ENCODE data around the gene TRAP1.
"Not testable (repeated sequence)": the region's sequence is repeated elsewhere in the genome, so short reads cannot be mapped to it uniquely, and the experiment has no call there.

Gene TRAP1

DNA sequence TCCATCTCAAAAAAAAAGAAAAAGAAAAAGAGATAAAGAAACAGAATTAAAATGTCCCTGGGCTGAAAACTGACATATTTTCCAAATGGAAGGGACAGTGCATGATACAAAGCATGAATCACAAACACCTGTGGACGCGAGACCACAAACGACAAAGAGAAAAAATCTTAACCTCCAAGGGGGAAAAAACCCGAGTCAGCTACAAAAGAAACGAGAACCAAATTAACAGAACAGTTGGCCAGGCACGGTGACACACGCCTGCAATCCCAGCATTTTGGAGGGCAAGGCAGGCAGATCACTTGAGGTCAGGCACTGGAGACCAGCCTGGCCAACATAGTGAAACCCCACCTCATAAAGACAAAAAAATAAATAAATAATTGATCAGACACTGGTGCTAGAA lies 1.9 kb downstream of the TRAP1 start:
- H3K4ac ChIP-seq (ENCODE audit: low read depth, low read length) = no peak overlapping the region
- no peaks in the 10 kb centered on the region for H3K27me3 ChIP-seq (ENCODE audit: insufficient read depth, low read length, poor library complexity)
- no peak overlapping the region for H3K9ac ChIP-seq (ENCODE audit: low read length)
- no peak overlapping the region for H4K8ac ChIP-seq (ENCODE audit: low read depth, low read length)
- H3K18ac ChIP-seq (ENCODE audit: low read length) = no peak overlapping the region
- H3K23ac ChIP-seq (ENCODE audit: low read length) = no peak overlapping the region
- H3K79me2 ChIP-seq (ENCODE audit: control insufficient read depth, insufficient read depth, low read length) = peaks cover 43% of the 10 kb centered on the region
- no peaks in the 10 kb centered on the region for H3K36me3 ChIP-seq (ENCODE audit: control insufficient read depth, insufficient read depth, low read length)
- H2BK5ac ChIP-seq (ENCODE audit: low read length) = no peak overlapping the region
- no CpG with 5 or more reads among the region's 7 CpGs for WGBS (ENCODE audit: extremely low coverage, insufficient coverage, low lambda C conversion rate)
- H3K4me2 ChIP-seq (ENCODE audit: low read length) = no peak overlapping the region
- no peak overlapping the region for H3K4me3 ChIP-seq (ENCODE audit: low read length)
- no peak overlapping the region for H2BK15ac ChIP-seq (replicated peaks; ENCODE audit: low read depth)
- no peak overlapping the region for H2AK5ac ChIP-seq (ENCODE audit: low read length)
- no peak overlapping the region for H3K27ac ChIP-seq (ENCODE audit: low read depth, low read length)
- no peaks in the 10 kb centered on the region for H3K4me1 ChIP-seq (ENCODE audit: control insufficient read depth, low read depth, low read length)
- no peak overlapping the region for H2BK120ac ChIP-seq (ENCODE audit: low read depth, low read length)
- H3K56ac ChIP-seq (ENCODE audit: low read length) = no peak overlapping the region
- no peak overlapping the region for H4K5ac ChIP-seq (ENCODE audit: low read length)
- no peak for DNase-seq
- H3K79me1 ChIP-seq (ENCODE audit: low read length) = peaks cover 6% of the 10 kb centered on the region

GRCh38 chr16:3714378-3714777 lies 2.9 kb downstream of the TRAP1 start:
- not testable (repeated sequence) for H3K23ac ChIP-seq (ENCODE audit: low read length); H2AK5ac ChIP-seq (ENCODE audit: low read length); H4K8ac ChIP-seq (ENCODE audit: low read depth, low read length); H2BK5ac ChIP-seq (ENCODE audit: low read length); H3K27ac ChIP-seq (ENCODE audit: low read depth, low read length); H3K56ac ChIP-seq (ENCODE audit: low read length); H2BK15ac ChIP-seq (replicated peaks; ENCODE audit: low read depth); H4K5ac ChIP-seq (ENCODE audit: low read length); H3K4me3 ChIP-seq (ENCODE audit: low read length); H2BK120ac ChIP-seq (ENCODE audit: low read depth, low read length); H3K4ac ChIP-seq (ENCODE audit: low read depth, low read length); H3K18ac ChIP-seq (ENCODE audit: low read length); H3K4me1 ChIP-seq (ENCODE audit: control insufficient read depth, low read depth, low read length); DNase-seq; H3K36me3 ChIP-seq (ENCODE audit: control insufficient read depth, insufficient read depth, low read length); H3K9ac ChIP-seq (ENCODE audit: low read length); H3K4me2 ChIP-seq (ENCODE audit: low read length); H3K27me3 ChIP-seq (ENCODE audit: insufficient read depth, low read length, poor library complexity); H3K79me1 ChIP-seq (ENCODE audit: low read length)
- H3K79me2 ChIP-seq (ENCODE audit: control insufficient read depth, insufficient read depth, low read length) = peaks cover 47% of the 10 kb centered on the region
- no CpG with 5 or more reads among the region's 10 CpGs for WGBS (ENCODE audit: extremely low coverage, insufficient coverage, low lambda C conversion rate)

DNA sequence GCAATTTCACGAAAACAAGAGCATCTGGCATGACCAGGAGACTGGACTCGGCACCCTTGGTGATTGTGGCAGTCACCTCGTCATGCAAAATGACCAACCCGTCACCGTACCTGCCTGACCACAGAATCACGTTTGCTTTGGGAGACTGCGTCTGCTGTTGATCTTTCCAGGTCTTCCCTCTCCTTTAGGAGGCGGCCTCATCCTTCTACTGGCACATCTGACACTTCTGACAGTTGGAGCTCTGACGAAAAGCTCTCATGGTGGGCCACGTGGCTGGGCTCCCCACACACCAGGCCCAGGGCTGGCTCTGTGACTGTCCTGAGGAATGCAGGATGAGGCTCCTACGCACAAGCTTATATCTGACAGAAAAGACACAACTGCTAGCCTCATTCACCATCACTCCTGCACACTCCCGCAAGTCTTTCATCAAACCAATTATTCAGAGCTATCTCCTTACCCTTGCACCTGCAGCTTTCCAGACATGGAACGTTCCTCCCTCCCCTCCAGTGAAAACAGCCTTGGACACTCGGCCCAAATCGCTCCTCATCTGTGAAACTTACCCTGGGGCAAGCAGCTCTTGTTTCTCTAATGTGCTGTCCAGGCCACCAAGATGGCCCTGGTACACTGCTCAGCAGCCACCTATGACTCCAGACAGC lies 3.6 kb downstream of the TRAP1 start:
- H3K4ac ChIP-seq (ENCODE audit: low read depth, low read length) = no peak overlapping the region
- no peak overlapping the region for H3K56ac ChIP-seq (ENCODE audit: low read length)
- H3K18ac ChIP-seq (ENCODE audit: low read length) = no peak overlapping the region
- H4K8ac ChIP-seq (ENCODE audit: low read depth, low read length) = no peak overlapping the region
- H3K9ac ChIP-seq (ENCODE audit: low read length) = no peak overlapping the region
- no peak for DNase-seq
- no peaks in the 10 kb centered on the region for H3K27me3 ChIP-seq (ENCODE audit: insufficient read depth, low read length, poor library complexity)
- no peak overlapping the region for H2BK5ac ChIP-seq (ENCODE audit: low read length)
- H2AK5ac ChIP-seq (ENCODE audit: low read length) = no peak overlapping the region
- H3K27ac ChIP-seq (ENCODE audit: low read depth, low read length) = no peak overlapping the region
- peaks cover 6% of the 10 kb centered on the region for H3K79me1 ChIP-seq (ENCODE audit: low read length)
- WGBS (ENCODE audit: extremely low coverage, insufficient coverage, low lambda C conversion rate) = no CpG with 5 or more reads among the region's 15 CpGs
- peaks cover 50% of the 10 kb centered on the region for H3K79me2 ChIP-seq (ENCODE audit: control insufficient read depth, insufficient read depth, low read length)
- no peaks in the 10 kb centered on the region for H3K4me1 ChIP-seq (ENCODE audit: control insufficient read depth, low read depth, low read length)
- H3K36me3 ChIP-seq (ENCODE audit: control insufficient read depth, insufficient read depth, low read length) = peaks cover 3% of the 10 kb centered on the region
- no peak overlapping the region for H2BK15ac ChIP-seq (replicated peaks; ENCODE audit: low read depth)
- no peak overlapping the region for H3K23ac ChIP-seq (ENCODE audit: low read length)
- no peak overlapping the region for H3K4me3 ChIP-seq (ENCODE audit: low read length)
- no peak overlapping the region for H3K4me2 ChIP-seq (ENCODE audit: low read length)
- no peak overlapping the region for H4K5ac ChIP-seq (ENCODE audit: low read length)
- H2BK120ac ChIP-seq (ENCODE audit: low read depth, low read length) = no peak overlapping the region

GRCh38 chr16:3712861-3713372 lies 4.4 kb downstream of the TRAP1 start:
- Histone ChIP-seq H4K5ac (ENCODE audit: low read length) (no peak overlapping the region), H3K18ac (ENCODE audit: low read length) (no peak overlapping the region), H3K4me1 (ENCODE audit: control insufficient read depth, low read depth, low read length) (no peaks in the 10 kb centered on the region), H3K4ac (ENCODE audit: low read depth, low read length) (no peak overlapping the region), H2BK5ac (ENCODE audit: low read length) (no peak overlapping the region), H3K9ac (ENCODE audit: low read length) (no peak overlapping the region), H3K27me3 (ENCODE audit: insufficient read depth, low read length, poor library complexity) (no peaks in the 10 kb centered on the region), H3K56ac (ENCODE audit: low read length) (peak overlapping the region; percentile 73), H4K8ac (ENCODE audit: low read depth, low read length) (no peak overlapping the region), H3K4me2 (ENCODE audit: low read length) (no peak overlapping the region), H3K79me2 (ENCODE audit: control insufficient read depth, insufficient read depth, low read length) (peaks cover 50% of the 10 kb centered on the region), H3K79me1 (ENCODE audit: low read length) (peaks cover 6% of the 10 kb centered on the region), H3K36me3 (ENCODE audit: control insufficient read depth, insufficient read depth, low read length) (peaks cover 3% of the 10 kb centered on the region), H3K27ac (ENCODE audit: low read depth, low read length) (no peak overlapping the region), H2AK5ac (ENCODE audit: low read length) (no peak overlapping the region), H2BK120ac (ENCODE audit: low read depth, low read length) (no peak overlapping the region), H3K23ac (ENCODE audit: low read length) (peak overlapping the region; percentile 45), H3K4me3 (ENCODE audit: low read length) (no peak overlapping the region), H2BK15ac (replicated peaks; ENCODE audit: low read depth) (no peak overlapping the region)
- DNase-seq = peak; percentile 36
- no CpG with 5 or more reads among the region's 16 CpGs for WGBS (ENCODE audit: extremely low coverage, insufficient coverage, low lambda C conversion rate)

DNA sequence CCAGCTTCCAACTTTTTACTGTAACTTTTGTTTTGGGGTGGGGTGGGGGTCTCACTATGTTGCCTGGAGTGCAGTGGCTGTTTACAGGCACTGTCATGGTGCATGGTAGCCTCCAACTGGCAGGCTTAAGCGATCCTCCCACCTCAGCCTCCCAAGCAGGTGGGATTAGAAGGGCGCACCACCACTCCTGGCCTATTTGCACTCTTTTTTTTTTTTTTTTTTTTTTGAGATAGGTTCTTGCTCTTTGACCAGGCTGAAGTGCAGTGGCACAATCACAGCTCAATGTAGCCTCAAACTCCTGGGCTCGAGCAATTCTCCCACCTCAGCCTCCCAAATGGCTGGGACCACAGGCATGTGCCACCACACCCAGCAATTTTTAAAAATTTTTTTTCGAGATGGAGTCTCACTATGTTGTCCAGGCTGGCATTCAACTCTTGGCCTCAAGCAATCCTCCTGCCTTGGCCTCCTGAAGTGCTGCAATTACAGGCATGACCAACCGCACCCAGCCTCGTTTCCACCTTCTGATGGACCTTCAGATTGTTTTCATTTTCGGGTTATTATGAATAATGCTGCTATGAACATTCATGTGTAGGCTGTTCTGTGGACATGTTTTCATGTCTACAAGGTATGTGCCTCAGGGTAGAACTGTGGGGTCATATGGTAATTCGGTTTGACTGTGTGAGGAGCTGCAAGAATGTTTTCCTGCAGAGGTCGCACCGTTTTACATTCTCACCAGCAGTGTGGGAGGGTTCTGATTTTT lies 10.9 kb downstream of the TRAP1 start:
- peaks cover 15% of the 10 kb centered on the region for H3K79me2 ChIP-seq (ENCODE audit: control insufficient read depth, insufficient read depth, low read length)
- H3K18ac ChIP-seq (ENCODE audit: low read length) = no peak overlapping the region
- no peak overlapping the region for H3K4me2 ChIP-seq (ENCODE audit: low read length)
- no peak overlapping the region for H2BK15ac ChIP-seq (replicated peaks; ENCODE audit: low read depth)
- H2BK5ac ChIP-seq (ENCODE audit: low read length) = no peak overlapping the region
- no CpG with 5 or more reads among the region's 10 CpGs for WGBS (ENCODE audit: extremely low coverage, insufficient coverage, low lambda C conversion rate)
- no peak overlapping the region for H3K27ac ChIP-seq (ENCODE audit: low read depth, low read length)
- H3K79me1 ChIP-seq (ENCODE audit: low read length) = peaks cover 5% of the 10 kb centered on the region
- H2BK120ac ChIP-seq (ENCODE audit: low read depth, low read length) = no peak overlapping the region
- no peak overlapping the region for H4K8ac ChIP-seq (ENCODE audit: low read depth, low read length)
- no peak overlapping the region for H3K23ac ChIP-seq (ENCODE audit: low read length)
- DNase-seq = peak; percentile 57
- H3K4ac ChIP-seq (ENCODE audit: low read depth, low read length) = no peak overlapping the region
- no peaks in the 10 kb centered on the region for H3K27me3 ChIP-seq (ENCODE audit: insufficient read depth, low read length, poor library complexity)
- no peak overlapping the region for H2AK5ac ChIP-seq (ENCODE audit: low read length)
- no peak overlapping the region for H3K9ac ChIP-seq (ENCODE audit: low read length)
- peaks cover 3% of the 10 kb centered on the region for H3K36me3 ChIP-seq (ENCODE audit: control insufficient read depth, insufficient read depth, low read length)
- no peak overlapping the region for H4K5ac ChIP-seq (ENCODE audit: low read length)
- H3K4me3 ChIP-seq (ENCODE audit: low read length) = no peak overlapping the region
- no peaks in the 10 kb centered on the region for H3K4me1 ChIP-seq (ENCODE audit: control insufficient read depth, low read depth, low read length)
- H3K56ac ChIP-seq (ENCODE audit: low read length) = no peak overlapping the region
